ENCODE measurements around the gene SORCS2.

SORCS2 gene

DNA sequence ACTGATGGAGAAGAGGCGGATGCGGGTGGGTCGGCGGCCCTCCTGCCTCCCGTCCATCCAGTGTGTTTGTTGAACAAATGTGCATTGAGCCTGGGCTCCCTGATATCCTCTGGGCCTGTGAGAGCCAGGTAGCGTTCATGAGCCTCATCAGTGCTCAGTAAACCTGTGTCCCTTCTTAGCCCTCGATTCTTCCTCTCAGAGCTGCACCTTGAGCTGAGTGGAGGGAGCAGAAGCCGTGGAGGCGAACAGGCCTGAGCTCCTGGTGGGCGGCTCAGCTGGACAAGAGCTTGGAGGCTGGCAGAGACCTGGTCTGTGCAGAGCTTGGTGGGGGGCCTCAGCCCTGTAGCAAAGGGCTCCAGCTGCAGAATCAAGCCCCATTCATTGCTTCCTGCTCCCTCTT is 112.1 kb downstream of the SORCS2 start:
- no peak for DNase-seq (ENCODE audit: low spot score)

DNA sequence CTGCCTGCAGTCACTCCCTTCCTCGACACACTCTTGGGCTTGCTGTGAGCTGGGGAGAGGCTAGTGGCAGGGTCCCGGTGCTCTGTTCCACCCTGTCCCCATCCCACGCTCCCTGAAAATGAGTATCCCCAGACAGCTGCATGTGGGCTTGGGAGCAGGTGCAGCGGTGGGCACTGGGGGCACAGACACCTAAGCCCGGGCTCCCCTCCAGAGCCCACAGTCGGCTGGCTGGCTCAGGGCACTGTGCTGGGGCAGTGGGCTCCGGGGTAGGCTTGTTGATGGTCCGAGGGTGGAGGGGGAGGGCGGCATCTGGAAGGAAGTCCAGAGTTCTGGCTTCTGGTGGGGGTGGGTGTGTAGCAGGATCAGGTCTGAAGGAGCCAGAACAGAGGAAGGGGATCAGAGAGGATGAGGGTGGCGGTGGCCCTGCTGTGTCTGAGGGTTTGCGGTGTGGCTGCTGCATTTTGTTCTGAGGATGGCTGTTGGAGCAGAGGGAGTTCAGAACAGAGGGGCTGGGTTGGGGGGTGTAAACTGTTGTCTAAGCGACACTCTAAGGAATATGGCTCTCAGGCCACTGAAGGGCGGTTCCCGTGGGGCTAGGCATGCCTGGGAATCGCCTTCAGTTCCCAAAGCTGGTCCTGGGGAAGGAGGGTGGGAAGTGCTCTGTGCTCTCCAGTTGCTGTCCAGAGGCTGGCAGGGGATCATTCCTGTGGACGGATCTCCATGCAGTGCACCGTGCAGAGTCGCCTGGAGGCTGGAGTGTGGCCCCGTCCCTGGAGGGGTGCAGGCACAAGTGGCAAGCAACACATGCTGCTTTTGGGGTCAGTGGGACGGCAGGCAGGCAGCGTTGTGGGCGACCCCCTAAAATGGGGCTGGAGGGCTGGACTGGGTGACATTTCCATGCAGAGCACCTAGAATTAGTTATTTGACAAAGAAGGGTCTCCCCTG is 114.0 kb downstream of the SORCS2 start:
- no peak for DNase-seq (ENCODE audit: low spot score)

DNA sequence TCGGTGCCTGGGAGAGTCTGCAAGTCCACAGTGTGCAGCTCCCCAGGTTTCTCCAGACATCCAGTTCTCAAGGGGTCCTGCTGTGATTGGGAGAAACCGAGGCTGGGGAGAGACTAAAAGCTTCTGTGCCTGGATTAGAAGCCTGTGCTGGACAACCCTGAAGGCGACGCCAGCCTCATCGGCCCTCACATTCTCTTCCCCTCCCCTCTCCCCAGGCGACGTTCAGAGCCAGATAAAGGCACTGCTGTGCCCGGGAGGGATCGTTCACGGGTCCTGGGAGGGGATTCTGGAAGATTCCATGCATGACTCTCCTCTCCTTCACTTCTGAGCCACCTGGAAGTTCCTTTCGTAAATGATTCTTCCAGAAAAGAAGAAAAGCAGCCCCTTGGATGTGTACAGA is 114.6 kb downstream of the SORCS2 start:
- no peak for DNase-seq (ENCODE audit: low spot score)

DNA sequence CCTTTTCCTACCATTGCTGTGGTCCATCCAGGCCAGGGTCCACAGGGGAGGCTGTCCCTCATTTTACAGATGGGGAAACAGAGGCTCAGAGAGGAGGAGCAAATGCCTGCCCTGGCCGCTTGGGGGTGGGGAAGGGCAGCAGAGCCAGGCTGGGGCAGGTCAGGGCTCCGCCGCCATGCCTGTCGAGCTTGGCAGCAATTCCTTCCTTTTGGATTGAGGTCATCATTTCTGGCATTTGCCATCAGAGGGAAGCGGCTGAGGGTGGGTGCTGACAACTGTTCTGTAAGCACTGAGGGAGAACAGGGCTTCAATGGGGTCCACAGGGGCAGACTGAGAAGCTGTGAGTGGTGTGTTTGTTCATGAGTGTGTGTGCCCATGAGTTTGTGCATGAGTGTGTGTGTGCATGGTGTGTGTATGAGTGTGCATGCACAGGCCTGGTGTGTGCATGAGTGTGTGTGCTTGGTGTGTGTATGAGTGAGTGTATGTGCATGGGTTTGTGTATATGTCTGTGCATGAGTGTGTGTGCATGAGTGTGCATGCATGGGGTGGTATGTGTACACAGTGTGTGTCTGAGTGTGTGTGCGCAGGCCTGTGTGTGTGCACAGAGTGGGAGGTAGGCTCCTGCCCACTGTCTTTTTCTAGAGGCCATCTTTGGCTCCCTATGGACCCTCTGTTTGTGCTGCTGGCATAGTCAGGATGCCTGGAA is 115.2 kb downstream of the SORCS2 start:
- no peak for DNase-seq (ENCODE audit: low spot score)

DNA sequence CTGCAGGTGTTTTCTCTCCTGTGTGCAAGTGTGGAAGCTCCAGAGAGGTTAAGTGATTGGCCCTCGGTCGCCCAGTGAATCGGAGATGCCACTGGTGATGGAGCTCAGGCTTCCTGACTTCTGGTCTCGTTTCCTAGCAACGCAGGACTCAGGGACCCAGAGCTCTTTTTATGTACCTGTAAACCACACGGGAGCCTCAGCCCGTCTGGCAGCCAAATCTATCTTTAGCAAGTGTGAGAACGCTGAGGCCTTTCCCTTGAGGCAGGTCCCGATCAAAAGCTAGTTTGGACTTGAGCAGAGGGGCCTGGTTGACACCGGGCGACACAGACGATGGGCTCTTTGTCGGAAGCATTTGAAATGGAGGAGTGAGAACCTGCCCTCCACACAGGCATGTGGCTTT is 116.8 kb downstream of the SORCS2 start:
- no peak for DNase-seq (ENCODE audit: low spot score)

DNA sequence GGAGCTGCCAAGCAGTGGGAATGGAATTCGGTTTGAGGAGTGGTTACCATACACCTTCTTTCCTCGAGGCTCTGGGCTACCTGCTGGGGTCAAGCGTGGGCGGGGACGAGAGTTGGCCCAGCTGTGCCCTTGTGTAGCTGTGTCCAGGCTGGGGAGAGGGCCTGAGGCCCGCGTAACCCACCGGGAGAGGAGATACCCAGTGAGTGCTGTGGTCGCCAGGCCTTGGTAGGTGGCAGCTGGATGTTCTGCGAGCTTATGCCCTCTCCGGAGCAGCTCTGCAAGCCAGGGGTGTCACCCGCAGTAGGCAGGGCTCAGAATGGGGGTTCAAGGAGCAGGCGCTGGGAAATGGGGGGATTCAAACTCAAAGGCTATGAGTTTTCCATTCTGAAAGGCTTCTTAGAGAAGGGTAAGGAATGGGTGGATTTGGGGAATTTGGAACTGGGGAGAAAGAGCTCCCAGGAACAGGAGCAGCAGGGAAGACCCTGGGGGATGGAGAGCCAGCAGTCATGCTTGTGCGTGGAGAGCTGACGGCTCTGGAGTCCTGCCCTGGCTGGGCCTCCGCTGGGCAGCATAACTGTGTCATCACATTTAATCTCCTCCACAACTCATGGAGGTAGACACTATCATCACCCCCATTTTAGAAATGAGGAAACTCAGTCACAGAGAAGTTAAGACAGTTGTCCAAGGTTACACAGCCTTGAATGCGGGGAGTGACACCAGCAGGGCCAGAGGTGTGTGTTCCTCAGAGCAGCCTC is 117.5 kb downstream of the SORCS2 start:
- DNase-seq (ENCODE audit: low spot score), result no peak

DNA sequence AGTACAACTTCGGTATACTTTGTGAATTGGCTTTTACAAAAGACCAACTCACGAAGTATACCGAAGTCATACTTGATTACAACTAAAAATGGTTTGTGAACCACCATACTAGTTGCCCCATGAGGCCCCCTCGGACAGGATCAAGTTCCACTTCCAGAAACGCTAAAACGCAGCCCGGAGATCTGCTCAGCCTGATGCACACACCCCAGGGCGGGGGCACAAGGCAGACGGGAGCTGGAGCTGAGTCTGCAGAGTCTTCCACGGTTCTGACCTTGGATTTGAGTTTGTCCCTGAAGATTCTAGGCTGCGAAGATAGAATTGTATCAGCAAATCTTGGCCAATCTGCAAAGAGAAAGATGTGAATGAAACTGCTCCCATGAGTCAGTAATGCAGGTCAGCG is 118.1 kb downstream of the SORCS2 start:
- DNase-seq (ENCODE audit: low spot score), result no peak

DNA sequence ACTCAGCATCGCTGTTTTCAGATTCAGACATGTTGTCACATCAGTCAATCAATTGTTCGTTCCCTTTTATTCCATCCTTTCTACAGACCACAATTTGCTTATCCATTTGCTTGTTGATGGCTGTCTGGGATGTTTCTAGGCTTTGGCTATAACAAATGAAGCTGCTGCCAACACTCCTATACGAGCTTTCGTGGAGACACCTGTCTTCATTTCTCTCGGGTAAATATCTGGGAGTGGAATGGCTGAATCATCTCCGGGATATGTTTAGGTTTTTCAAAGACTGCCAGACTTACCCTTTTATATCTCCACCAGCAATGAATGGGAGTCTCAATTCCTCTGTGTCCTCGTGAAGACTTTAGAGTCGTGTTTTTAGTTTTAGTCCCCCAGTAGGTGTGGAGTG is 118.9 kb downstream of the SORCS2 start:
- no peak for DNase-seq (ENCODE audit: low spot score)

DNA sequence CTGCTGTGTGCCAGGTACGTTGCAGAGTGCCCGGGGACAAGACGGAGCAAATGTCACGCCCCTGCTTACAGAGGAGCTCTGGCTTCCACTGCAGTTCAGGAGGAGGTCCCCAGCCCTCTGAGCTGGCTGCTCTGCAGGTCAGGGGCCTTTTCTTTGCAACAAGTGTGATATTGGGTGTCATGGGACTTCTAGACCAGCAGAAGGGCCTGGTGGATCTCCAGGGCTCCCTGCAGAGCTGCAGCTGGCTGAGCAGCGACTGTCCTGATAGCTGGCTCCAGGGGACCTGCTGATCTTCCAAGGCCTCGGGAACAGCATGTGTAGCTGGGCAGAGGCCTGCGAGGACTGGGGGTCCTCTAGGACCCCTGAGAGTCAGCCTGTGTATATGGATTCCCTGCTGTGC is 120.4 kb downstream of the SORCS2 start:
- no peak for DNase-seq (ENCODE audit: low spot score)

DNA sequence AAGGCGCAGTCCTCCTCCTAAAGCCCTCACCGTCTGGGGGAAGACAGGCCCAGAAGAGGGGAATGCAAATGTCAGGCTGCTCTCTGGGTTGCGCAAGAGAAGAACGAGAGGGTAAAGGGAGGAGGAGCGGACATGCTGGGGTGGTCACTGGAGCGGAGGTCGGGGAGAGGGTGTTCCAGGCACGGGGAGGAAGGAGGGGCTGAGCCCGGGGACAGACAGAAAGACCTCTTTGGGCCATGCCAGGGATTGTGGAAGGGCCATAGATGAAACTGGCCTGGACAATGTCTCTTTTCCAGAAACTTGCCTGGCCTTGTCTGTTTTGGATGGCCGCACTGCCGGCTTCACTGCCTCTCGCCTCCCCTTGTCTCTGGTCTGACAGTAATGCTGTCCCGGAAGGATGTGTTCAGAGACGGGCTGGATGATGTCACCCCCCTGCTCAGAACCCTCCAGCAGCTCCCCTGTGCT is 121.0 kb downstream of the SORCS2 start:
- DNase-seq (ENCODE audit: low spot score), result no peak

DNA sequence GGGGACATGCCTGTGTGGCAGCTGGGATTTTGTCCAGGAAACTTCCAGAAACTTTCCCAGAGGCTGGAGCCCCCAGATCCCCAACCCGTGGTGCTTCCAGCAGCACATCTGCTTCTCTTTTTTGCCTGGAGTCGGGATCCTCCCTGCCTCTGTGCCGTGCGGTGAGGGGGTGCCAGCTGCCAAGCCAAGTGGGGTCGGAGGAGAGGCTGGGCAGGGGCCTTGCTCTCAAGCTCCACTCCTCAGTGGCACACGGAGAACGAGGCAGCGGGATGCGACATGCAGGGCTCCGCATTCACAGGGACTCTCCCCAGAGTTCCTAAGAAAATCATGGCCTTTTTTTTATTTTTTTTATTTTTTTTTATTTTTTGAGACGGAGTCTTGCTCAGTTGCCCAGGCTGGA is 121.7 kb downstream of the SORCS2 start:
- no peak for DNase-seq (ENCODE audit: low spot score)

DNA sequence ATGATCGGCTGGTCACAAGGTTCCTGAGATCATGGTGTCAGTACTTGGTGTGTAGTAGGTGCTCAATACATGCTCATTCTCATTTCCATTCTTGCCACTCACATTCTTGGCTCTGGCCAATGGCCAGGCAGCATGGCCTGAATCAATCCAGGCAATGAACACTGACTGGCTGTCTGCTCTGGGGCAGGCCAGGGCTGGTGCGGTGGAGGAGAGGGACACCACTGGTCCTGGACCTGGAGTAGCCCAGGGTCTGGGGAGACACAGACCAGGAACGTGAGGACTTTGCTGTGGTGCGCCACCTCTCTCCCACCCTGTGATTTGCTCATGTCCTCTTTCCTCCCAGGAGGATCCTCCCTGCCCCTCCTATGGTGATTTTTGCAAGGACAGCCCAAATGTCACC is 122.9 kb downstream of the SORCS2 start:
- DNase-seq (ENCODE audit: low spot score), result no peak

DNA sequence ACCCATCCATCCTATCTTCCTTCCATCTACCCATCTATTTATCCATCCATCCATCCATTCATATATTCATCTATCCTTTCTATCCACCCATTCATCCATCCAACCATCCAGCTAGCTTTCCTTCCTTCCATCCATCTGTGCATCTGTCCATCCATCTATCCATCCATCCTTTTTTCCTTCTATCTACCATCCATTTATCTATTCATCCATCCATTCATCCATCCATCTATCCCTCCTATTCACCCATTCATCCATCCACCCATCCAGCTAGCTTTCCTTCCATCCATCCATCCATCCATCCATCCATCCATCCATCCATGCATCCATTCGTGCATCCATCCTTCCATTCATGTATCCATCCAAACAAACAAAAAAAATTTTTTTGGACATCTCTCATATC is 123.6 kb downstream of the SORCS2 start:
- no peak for DNase-seq (ENCODE audit: low spot score)

DNA sequence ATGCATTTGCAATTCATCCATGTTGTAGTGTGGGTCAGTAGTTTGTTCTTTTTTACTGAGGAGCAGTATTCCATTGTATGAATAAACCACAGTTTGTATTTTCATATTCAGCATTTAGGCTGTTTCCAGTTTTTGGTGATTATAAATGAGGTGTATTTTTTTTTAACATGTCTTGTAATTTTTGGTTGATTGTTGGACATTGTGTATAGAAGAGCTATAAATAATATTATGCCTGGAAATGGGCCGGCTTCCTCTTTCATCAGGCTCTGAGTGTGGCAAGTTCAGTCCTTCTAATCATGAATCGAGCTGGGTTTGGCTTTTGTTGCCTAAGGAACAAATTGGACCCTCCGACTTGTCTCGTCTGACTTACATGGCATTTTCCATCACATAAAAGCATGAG is 126.7 kb downstream of the SORCS2 start:
- DNase-seq (ENCODE audit: low spot score), result no peak

DNA sequence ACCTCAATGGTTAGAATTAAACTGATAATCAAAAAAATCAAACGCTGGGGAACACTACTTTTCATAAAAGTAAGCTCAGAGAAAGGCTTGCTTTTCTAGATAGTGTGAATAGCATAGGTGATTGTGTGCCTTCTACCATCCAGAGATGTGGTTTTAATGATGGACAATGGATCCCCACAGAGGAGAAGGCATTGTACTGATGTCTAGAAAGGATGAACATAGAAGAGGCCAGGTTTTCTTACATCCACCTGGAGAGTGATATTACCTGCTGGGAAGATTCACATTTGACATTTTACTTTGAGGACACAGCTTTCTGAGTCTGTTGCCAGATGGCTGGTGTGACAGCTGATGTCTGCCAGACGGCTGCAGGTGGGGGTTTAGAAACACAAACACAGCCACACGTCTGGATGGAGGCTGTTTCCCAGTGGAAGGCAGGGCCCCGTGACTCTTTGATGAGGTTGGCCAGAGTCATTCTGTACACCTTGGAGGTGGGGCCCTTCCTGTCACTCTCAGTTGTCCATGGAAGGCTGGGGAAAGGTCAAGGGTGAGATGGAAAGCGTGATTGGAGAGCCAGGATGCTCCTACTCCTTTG is 128.0 kb downstream of the SORCS2 start:
- DNase-seq (ENCODE audit: low spot score), result no peak

DNA sequence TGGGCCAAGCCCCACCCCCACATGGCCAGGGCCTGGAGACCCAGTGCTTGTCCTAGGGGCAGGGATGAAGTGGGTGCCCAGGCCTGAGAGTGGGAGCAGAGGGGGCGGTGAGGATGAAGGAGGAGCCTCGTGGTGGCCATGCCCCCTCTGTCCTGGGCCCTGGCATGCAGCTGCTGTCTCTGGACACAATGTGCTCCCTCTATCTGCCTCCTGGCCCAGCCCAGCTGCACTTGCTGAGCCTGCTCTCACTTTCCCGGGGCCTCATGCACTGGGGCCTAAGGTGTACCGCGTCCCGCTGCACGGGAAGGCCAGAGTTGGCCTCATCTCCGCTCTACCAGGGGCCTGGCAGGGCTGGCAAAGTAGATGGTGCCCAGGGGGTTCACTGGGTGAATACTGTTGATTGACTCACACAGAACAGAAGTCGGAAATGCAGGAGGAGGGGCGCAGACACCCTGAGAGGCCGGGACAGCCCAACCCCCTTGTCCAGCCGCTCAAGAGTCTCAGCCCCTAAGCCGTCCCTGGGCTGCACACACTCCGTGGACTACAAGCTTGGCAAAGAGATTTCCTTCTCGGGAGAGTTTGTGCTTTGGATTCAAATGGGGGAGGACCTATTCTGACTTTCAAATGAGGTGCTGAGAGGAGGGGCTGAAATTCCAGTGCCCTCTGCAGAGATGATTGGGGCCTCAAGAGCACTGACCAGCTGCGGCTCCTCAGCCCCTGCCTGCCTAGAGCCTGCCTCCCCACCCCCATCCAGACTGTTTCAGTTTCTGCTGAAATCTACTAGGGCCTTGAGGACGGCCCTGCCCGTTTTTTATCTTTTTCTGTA is 130.0 kb downstream of the SORCS2 start:
- DNase-seq (ENCODE audit: low spot score), result no peak

DNA sequence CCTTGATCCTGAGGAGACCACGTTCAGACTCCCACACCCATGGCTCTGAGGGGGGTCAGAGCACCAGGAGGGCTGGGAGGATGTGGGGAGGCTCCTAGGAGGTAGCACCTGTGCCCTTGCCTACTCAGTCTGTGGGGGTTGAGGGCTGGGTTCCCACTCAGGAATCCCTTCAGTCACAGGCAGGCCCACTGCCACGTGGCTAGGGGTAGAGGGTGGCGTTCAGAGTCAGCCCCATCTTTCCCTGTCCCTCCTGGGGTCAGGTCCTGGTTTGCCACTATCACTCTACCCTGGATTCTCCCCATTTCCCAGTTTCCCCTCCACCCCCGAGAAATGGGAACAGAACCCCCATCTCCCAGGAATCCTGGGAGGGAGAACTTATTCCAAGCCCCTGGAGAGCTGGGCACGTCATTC is 131.1 kb downstream of the SORCS2 start:
- DNase-seq (ENCODE audit: low spot score), result no peak

DNA sequence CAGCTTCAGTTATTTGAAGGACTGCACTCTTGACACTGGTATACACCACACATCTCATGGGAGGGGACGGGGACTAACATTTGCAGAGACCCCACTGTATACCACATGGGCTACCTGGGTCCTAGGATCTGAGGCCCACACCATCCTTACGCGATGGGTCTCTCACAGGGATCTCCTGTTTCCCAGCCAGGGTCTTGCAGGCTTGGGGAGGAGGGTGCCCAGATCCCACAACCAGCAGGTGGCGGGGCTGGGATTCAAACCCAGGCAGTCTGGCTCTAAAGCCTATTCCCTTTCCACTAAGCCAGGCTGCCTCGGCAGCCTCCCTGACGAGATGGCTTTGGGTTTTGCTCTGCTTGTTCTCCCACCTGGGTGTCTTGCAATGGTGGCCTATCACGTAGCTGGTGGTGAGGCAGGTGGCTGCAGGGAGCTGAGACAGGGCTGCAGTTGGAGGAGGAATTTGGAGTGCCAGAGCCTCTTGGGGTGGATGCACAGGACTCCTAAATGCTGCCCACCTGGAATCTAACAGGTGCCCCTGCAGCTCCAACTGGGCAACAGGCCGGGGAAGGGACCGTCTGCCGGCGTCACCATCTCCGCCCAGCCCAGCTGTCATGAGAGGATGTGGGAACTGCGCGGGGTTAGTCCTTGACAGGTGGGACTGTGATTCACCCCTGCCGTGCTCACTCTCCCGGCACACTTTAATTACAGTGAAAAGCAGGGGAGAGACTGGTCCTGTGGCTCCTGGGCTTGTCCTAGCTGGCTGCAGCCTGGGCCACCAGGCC is 131.7 kb downstream of the SORCS2 start:
- peak; percentile 2 for DNase-seq (ENCODE audit: low spot score)

DNA sequence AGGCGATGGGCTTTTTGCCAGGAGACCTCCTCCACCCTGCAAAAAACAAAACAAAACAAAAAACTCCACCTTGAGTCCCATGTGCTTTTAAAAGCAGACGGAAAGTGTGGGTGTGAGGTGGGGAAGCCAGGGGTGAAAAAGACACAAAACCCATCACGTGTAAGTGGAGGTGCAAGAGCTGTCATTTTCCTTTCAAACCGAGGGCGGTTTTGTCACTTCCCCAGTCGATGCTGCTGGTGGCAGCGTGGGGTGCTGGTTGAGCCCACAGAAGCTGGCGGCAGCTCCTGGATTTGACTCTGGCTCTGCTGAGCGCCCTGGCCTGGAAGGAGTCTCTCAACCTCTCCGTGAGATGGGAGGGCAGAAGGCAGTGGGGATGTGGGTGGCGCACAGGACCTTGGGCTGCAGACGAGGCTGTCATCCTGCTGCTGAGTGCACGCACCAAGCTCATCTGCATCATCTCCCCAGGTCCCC is 132.3 kb downstream of the SORCS2 start:
- peak; percentile 13 for DNase-seq (ENCODE audit: low spot score)

DNA sequence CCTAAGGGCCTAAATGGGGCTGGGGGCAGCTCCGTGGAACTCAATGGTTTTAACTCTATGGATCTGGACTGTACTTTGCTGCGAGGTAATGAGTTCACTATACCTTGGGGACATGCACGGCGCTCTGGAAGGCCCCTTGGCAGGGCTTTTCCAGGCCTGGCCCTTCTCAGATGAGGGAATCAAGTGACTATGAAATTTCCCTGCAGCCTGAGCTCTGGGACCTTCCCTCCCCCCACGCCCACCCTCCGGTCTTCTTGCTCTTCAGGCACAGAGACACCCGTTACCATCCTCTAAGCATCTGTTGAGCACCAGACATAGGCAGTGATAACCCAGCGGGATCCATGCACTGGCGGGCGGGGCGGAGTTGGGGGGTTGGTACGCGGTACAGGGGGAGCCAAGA is 133.2 kb downstream of the SORCS2 start:
- no peak for DNase-seq (ENCODE audit: low spot score)

All from CD4-positive, alpha-beta T cell treated with Interleukin-2 at 100 ng/mL for 4 hours (primary cell).